GM15510 (cell line): ENCODE data around the gene GPR137C.

Experiments used
- POLR2A ChIP-seq: IDR thresholded peaks from 3 replicates; pipeline ENCODE4 v1.6.1; 2011; ENCODE audit warnings: borderline replicate concordance; ENCODE audit not compliant: insufficient read length; ENCODE audit errors: extremely low read depth

Gene GPR137C

DNA sequence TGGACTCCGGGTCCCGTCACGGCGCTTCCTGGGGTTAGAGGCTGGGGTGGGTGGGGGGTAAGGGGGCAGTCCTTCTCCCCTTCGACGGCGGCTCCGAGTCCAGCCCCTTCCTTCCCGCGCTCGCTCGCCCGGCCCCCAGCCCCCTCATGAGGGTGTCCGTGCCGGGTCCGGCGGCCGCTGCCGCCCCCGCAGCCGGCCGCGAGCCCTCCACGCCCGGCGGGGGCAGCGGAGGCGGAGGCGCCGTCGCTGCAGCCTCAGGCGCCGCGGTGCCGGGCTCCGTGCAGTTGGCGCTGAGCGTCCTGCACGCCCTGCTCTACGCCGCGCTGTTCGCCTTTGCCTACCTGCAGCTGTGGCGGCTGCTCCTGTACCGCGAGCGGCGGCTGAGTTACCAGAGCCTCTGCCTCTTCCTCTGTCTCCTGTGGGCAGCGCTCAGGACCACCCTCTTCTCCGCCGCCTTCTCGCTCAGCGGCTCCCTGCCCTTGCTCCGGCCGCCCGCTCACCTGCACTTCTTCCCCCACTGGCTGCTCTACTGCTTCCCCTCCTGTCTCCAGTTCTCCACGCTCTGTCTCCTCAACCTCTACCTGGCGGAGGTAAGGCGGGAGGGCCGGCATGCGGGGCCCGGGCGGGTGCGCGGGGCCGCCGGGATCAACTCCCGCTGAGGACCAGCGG lies 500 bp downstream of the GPR137C start:
- TF ChIP-seq POLR2A, result no peak

- no peak for TF ChIP-seq POLR2A
Measured at GRCh38 chr14:52553671-52554575, 1.3 kb downstream of the GPR137C start.

DNA sequence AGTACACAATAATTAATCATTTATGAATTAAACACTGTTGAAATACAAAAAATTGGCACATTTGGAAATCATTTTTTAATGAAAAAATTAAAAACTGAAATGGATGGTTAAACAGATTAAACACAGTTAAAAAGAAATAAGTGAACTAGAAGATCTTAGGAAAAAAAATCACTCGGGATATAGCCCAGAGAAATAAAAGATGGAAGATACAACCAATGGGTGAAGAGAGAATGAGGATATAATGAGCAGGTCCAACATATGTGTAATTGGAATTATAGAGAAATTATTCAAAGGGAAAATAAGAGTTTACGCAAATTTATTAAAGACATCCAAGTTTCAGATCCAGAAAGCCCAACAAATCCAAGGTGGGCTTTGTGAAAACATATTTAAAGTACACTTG lies 6.1 kb downstream of the GPR137C start:
- no peak for TF ChIP-seq POLR2A

DNA sequence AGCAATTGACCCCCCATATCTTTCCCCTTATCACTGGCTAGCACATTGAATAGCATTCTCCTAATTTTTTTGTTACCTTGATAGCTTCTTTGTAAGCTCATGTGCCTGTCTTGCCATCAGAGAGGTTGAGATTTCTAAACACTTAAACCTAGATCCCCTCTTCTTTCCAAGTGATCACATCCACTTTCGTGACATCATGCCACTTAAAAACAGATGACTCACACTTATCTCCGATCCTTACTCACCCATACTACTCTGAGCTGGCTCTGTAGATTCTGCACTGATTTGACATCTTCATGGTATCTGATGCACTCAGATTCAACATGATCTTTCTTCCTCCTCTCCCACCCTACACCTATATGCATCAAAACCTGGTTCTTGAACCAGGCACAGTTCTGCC lies 10.5 kb downstream of the GPR137C start:
- TF ChIP-seq POLR2A, result no peak

GRCh38 chr14:52575858-52576257 lies 23.2 kb downstream of the GPR137C start:
- no peak for TF ChIP-seq POLR2A

DNA sequence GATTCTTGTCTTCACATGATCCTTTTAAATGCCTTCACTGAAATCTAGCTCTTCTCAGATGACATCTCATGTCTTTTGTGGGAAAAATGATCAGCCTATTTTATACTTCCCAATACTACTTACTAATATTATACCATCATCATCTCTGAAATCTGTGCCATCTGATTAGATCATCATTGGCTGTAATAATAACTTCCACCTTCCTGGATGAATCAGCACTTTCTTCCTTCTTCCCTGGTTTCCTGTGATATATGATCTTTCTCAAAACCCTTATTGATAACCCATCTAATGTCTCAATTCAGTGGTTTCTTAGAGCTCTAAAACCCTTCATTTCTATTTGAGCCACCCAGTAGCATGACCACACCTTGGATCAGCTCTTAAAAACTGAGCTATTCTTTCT lies 30.9 kb downstream of the GPR137C start:
- no peak for TF ChIP-seq POLR2A

- TF ChIP-seq POLR2A, result no peak
Measured at GRCh38 chr14:52589646-52590045, 37.0 kb downstream of the GPR137C start.

GRCh38 chr14:52590318-52590717 lies 37.7 kb downstream of the GPR137C start:
- TF ChIP-seq POLR2A, result no peak

GRCh38 chr14:52596320-52596719 lies 43.7 kb downstream of the GPR137C start:
- TF ChIP-seq POLR2A, result no peak

- TF ChIP-seq POLR2A, result no peak
Measured at GRCh38 chr14:52596861-52597260, 44.2 kb downstream of the GPR137C start.

- no peak for TF ChIP-seq POLR2A
Measured at GRCh38 chr14:52598568-52598967, 45.9 kb downstream of the GPR137C start.

GRCh38 chr14:52599974-52600373 lies 47.3 kb downstream of the GPR137C start:
- TF ChIP-seq POLR2A, result no peak

GRCh38 chr14:52602131-52602530 lies 49.5 kb downstream of the GPR137C start:
- TF ChIP-seq POLR2A, result no peak

- TF ChIP-seq POLR2A, result no peak
Measured at GRCh38 chr14:52607061-52607460, 54.4 kb downstream of the GPR137C start.

- no peak for TF ChIP-seq POLR2A
Measured at GRCh38 chr14:52609445-52610044, 56.9 kb downstream of the GPR137C start.
